Hepatocyte (in vitro differentiated cells): ENCODE measurements around the gene ARHGAP22. TPM values are rescaled to one million over a fixed set of nuclear protein-coding genes. Genes with fewer than 3 reads are reported as not detected.

Source experiments
- DNase-seq: peaks from one replicate; pipeline ENCODE4 v3.0.0-alpha.2; 2016; ENCODE audit warnings: low spot score
- H2AFZ ChIP-seq: fragments of 200-600 bp; sonication (generic); 2 replicates; pipeline ENCODE4 v1.6.0; 2016; ENCODE audit warnings: antibody characterized with exemption, mild to moderate bottlenecking
- H3K27ac ChIP-seq: fragments of 200-600 bp; sonication (generic); 2 replicates; pipeline ENCODE4 v1.5.1; 2016; ENCODE audit warnings: mild to moderate bottlenecking
- H3K27me3 ChIP-seq: fragments of 200-600 bp; sonication (generic); 2 replicates; pipeline ENCODE4 v1.6.1; 2016
- H3K36me3 ChIP-seq: fragments of 200-600 bp; sonication (generic); replicated peaks from 2 replicates; pipeline ENCODE4 v1.5.1; 2016; ENCODE audit warnings: low read depth; ENCODE audit not compliant: insufficient read depth
- H3K4me1 ChIP-seq: fragments of 200-600 bp; sonication (generic); 2 replicates; pipeline ENCODE4 v1.5.1; 2016; ENCODE audit warnings: mild to moderate bottlenecking, moderate library complexity; ENCODE audit not compliant: insufficient read depth
- H3K4me2 ChIP-seq: fragments of 200-600 bp; sonication (generic); 2 replicates; pipeline ENCODE4 v1.6.0; 2016
- H3K4me3 ChIP-seq: fragments of 200-600 bp; sonication (generic); 2 replicates; pipeline ENCODE4 v1.5.1; 2016; ENCODE audit warnings: mild to moderate bottlenecking
- H3K79me2 ChIP-seq: fragments of 200-600 bp; sonication (generic); 2 replicates; pipeline ENCODE4 v1.6.0; 2017; ENCODE audit warnings: mild to moderate bottlenecking
- H3K9me2 ChIP-seq: fragments of 200-600 bp; sonication (generic); replicated peaks from 2 replicates; pipeline ENCODE4 v1.6.0; 2017; ENCODE audit warnings: mild to moderate bottlenecking; ENCODE audit not compliant: insufficient read depth
- H3K9me3 ChIP-seq: fragments of 200-600 bp; sonication (generic); 2 replicates; pipeline ENCODE4 v1.5.1; 2016; ENCODE audit warnings: low read depth, mild to moderate bottlenecking
- H4K20me1 ChIP-seq: fragments of 200-600 bp; sonication (generic); 2 replicates; pipeline ENCODE4 v1.6.0; 2016; ENCODE audit warnings: mild to moderate bottlenecking; ENCODE audit not compliant: insufficient read depth, poor library complexity, severe bottlenecking
- CTCF ChIP-seq: fragments of 200-600 bp; sonication (generic); IDR thresholded peaks from 2 replicates; pipeline ENCODE4 v1.5.1; 2016; ENCODE audit warnings: antibody characterized with exemption, mild to moderate bottlenecking; ENCODE audit not compliant: poor library complexity
- EZH2 ChIP-seq: fragments of 200-600 bp; sonication (generic); IDR thresholded peaks from 2 replicates; pipeline ENCODE4 v1.6.1; 2016; ENCODE audit warnings: antibody characterized with exemption, mild to moderate bottlenecking, borderline replicate concordance
- EZH2phosphoT487 ChIP-seq: fragments of 200-600 bp; sonication (generic); IDR thresholded peaks from one replicate; pipeline ENCODE4 v1.6.1; 2018; ENCODE audit warnings: antibody characterized with exemption, mild to moderate bottlenecking, low read depth, moderate library complexity; ENCODE audit not compliant: unreplicated experiment, severe bottlenecking
- WGBS: methylation state at CpG from one replicate; pipeline ENCODE4 v1.1.6; 2016; ENCODE audit warnings: low lambda C conversion rate; ENCODE audit errors: missing lambda C conversion rate; 5-methylcytosine and 5-hydroxymethylcytosine counted together
- polyA plus RNA-seq: library from polyadenylated mRNA; unstranded; fragments of >200 nt; fragmentation: Nextera tagmentation; extraction: Ambion mirVana; gene quantifications from 2 replicates; pipeline ENCODE4 v1.2.1, GENCODE V29; 2016
- total RNA-seq: library from RNA; depleted of rRNA; stranded (reverse); fragments of >200 nt; gene quantifications from 2 replicates; pipeline ENCODE4 v1.2.3, GENCODE V29; 2014

The ARHGAP22 gene
- total and polyA plus RNA-seq, 2 experiments from 2014 or later = 1.7 to 1.8 TPM

- Histone ChIP-seq H3K36me3 (no peaks in the 10 kb centered on the region), H3K4me3 (no peak overlapping the region), H3K4me2 (no peak overlapping the region), H3K9me3 (no peaks in the 10 kb centered on the region), H3K27ac (no peak overlapping the region), H4K20me1 (no peaks in the 10 kb centered on the region), H3K79me2 (no peaks in the 10 kb centered on the region), H2AFZ (no peak overlapping the region), H3K9me2 (no peaks in the 10 kb centered on the region), H3K27me3 (no peaks in the 10 kb centered on the region), H3K4me1 (no peaks in the 10 kb centered on the region)
- DNase-seq = no peak
- TF ChIP-seq EZH2 = no peak
- TF ChIP-seq CTCF = no peak
- TF ChIP-seq EZH2phosphoT487 = no peak
- 87% methylated on average over 3 of the region's 3 CpGs for WGBS
These were observed 7.5 kb upstream of the ARHGAP22 start for GRCh38 chr10:48612236-48612943.

DNA sequence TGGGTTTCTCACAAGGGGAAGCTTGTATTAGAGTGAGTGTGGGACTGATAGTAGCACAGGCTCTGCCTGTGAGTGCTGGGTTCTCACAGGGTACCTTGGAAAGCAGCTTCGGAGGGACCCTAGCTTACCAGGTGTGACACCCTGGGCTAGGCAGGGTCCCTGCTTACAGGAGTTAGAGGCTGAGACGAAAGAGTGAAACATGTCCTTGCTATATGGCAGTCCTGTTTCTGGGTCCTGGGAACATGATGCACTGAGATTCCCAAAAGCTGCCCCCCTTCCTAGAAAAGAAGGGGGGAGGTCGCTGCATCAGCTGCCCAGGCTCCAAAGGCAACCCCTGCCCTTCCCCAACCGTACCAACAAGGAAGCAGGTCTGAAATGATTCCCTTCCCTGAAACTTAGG, 6.3 kb upstream of the ARHGAP22 start:
- 84% methylated on average over 4 of the region's 4 CpGs for WGBS
- Histone ChIP-seq H3K4me3 (no peak overlapping the region), H3K9me2 (no peaks in the 10 kb centered on the region), H3K9me3 (no peaks in the 10 kb centered on the region), H2AFZ (no peak overlapping the region), H3K4me2 (no peak overlapping the region), H4K20me1 (no peaks in the 10 kb centered on the region), H3K36me3 (no peaks in the 10 kb centered on the region), H3K27me3 (no peaks in the 10 kb centered on the region), H3K27ac (no peak overlapping the region), H3K79me2 (no peaks in the 10 kb centered on the region), H3K4me1 (no peaks in the 10 kb centered on the region)
- DNase-seq = no peak
- TF ChIP-seq EZH2phosphoT487 = no peak
- no peak for TF ChIP-seq CTCF
- TF ChIP-seq EZH2 = no peak

DNA sequence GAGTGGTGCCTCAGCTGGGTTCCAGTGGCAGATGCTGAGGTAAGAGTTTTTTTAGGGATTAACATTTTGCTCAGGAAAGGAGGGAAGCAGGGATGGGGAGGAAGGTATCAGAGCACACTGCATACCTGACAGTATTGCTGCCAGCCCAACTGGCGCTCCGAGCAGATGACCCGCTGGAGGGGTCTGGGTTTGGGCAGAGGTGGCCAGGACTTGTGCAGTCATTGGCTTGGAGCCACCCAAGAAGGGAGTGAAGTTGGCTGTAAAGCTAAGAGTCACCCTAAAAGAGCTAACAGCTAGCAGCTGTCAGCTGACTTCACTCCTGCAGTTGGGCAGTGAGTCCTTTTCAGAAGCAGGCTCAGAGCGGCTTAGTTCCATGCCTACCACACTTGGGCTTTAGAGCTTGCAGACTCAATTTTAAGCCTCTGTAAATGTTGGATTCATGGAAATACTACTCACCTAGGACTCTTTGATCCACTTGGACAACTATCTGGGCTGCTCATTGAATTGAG, 5.8 kb upstream of the ARHGAP22 start:
- Histone ChIP-seq H3K4me3 (no peak overlapping the region), H3K4me2 (no peak overlapping the region), H4K20me1 (no peaks in the 10 kb centered on the region), H3K27ac (no peak overlapping the region), H3K36me3 (no peaks in the 10 kb centered on the region), H3K27me3 (peaks cover 4% of the 10 kb centered on the region), H2AFZ (no peak overlapping the region), H3K9me3 (no peaks in the 10 kb centered on the region), H3K79me2 (no peaks in the 10 kb centered on the region), H3K4me1 (no peaks in the 10 kb centered on the region), H3K9me2 (no peaks in the 10 kb centered on the region)
- TF ChIP-seq EZH2phosphoT487 (no peak), EZH2 (no peak), CTCF (no peak)
- 94% methylated on average over 4 of the region's 4 CpGs for WGBS
- DNase-seq = no peak
